GM12878 (cell line): ENCODE results near the gene IL2. TPM values are rescaled to one million over a fixed set of nuclear protein-coding genes. Genes with fewer than 3 reads are reported as not detected.

ENCODE experiments used
- ATAC-seq: fragments of 200-7000 bp; cut with Tn5 transposase; 3 replicates; pipeline ENCODE4 v1.9.1; 2020; ENCODE audit warnings: mild to moderate bottlenecking, moderate library complexity
- BruUV-seq: library from RNA; stranded (reverse); fragments of 400-500 nt; replicated peaks from 2 replicates; lab custom pipeline; 2021; lab: Mats Ljungman, UMichigan
- CTCF ChIA-PET: fragments of 300-600 bp; sonication (Branson Sonifier 250); formaldehyde crosslinking; extraction: SDS; loops from one replicate; lab custom pipeline; 2021; ENCODE audit warnings: inconsistent platforms; lab: Yijun Ruan, JAX
- POLR2A ChIA-PET: fragments of 350-600 bp; formaldehyde crosslinking; extraction: SDS; loops from one replicate; lab custom pipeline; 2021; ENCODE audit warnings: inconsistent platforms; lab: Charles Lee
- RAD21 ChIA-PET: fragments of 300-600 bp; sonication (Branson Sonifier 250); formaldehyde crosslinking; loops from one replicate; lab custom pipeline; 2023; ENCODE audit warnings: antibody characterized with exemption; ENCODE audit not compliant: unreplicated experiment; lab: Charles Lee
- SMC1A ChIA-PET: fragments of 300-600 bp; sonication (Branson Sonifier 250); formaldehyde crosslinking; loops from one replicate; lab custom pipeline; 2023; ENCODE audit not compliant: unreplicated experiment, uncharacterized antibody; lab: Charles Lee
- DNase-seq: peaks from one replicate; pipeline ENCODE4 v3.0.0-alpha.2; 2011; ENCODE audit warnings: low read depth, low spot score
- FAIRE-seq: peaks from 3 replicates; lab custom pipeline; 2011; peaks lifted over from hg19 to GRCh38; lab: Jason Lieb, UNC
- H2AFZ ChIP-seq: 2 replicates; pipeline ENCODE4 v1.6.0; 2011; ENCODE audit warnings: low read depth, low read length, control low read depth; ENCODE audit not compliant: control insufficient read depth
- H3K27ac ChIP-seq: 2 replicates; pipeline ENCODE4 v1.5.1; 2011; ENCODE audit warnings: control low read depth; ENCODE audit not compliant: control insufficient read depth, insufficient read depth
- H3K27me3 ChIP-seq, 2 experiments: replicated peaks in 1 of 2; 2 replicates each; pipeline versions ENCODE4 v1.6.0 to v1.6.1; 2011; ENCODE audit warnings: low read length in 1 of 2; ENCODE audit not compliant: control insufficient read depth in 2 of 2, insufficient read depth in 2 of 2
- H3K36me3 ChIP-seq, 2 experiments: 2 replicates each; pipeline ENCODE4 v1.5.1; 2011; ENCODE audit warnings: low read length in 1 of 2; ENCODE audit not compliant: control insufficient read depth in 2 of 2, insufficient read depth in 2 of 2
- H3K4me1 ChIP-seq: 2 replicates; pipeline ENCODE4 v1.6.1; 2011; ENCODE audit warnings: mild to moderate bottlenecking, low read length, moderate library complexity, mixed read lengths; ENCODE audit not compliant: control insufficient read depth, insufficient read depth
- H3K4me2 ChIP-seq: 2 replicates; pipeline ENCODE4 v1.6.0; 2011; ENCODE audit warnings: control low read depth; ENCODE audit not compliant: control insufficient read depth, insufficient read depth
- H3K4me3 ChIP-seq: fragments of 200-600 bp; sonication (generic); 2 replicates; pipeline ENCODE4 v1.5.1; 2016
- H3K79me2 ChIP-seq: 2 replicates; pipeline ENCODE4 v1.6.0; 2011; ENCODE audit warnings: low read length; ENCODE audit not compliant: control insufficient read depth, insufficient read depth
- H3K9ac ChIP-seq: 2 replicates; pipeline ENCODE4 v1.8.0; 2011; ENCODE audit warnings: low read length, control low read depth, mixed read lengths; ENCODE audit not compliant: control insufficient read depth, insufficient read depth
- H3K9me3 ChIP-seq: replicated peaks from 3 replicates; pipeline ENCODE4 v1.5.1; 2011; ENCODE audit warnings: mild to moderate bottlenecking, low read length; ENCODE audit not compliant: control insufficient read depth, insufficient read depth
- H4K20me1 ChIP-seq: 2 replicates; pipeline ENCODE4 v1.6.0; 2011; ENCODE audit not compliant: control insufficient read depth, insufficient read depth
- HDAC2 ChIP-seq: fragments of 200-600 bp; sonication (generic); IDR thresholded peaks from 2 replicates; pipeline ENCODE4 v1.6.1; 2017
- KLF5 ChIP-seq: fragments of 450-650 bp; IDR thresholded peaks from 2 replicates; pipeline ENCODE4 v1.6.1; 2014; ENCODE audit warnings: mild to moderate bottlenecking; ENCODE audit not compliant: partially characterized antibody
- RFX5 ChIP-seq: IDR thresholded peaks from 2 replicates; pipeline ENCODE4 v1.6.1; 2011; ENCODE audit warnings: low read depth, low read length, improper control_type of control experiment
- RUNX3 ChIP-seq: IDR thresholded peaks from 2 replicates; pipeline ENCODE4 v1.6.1; 2012; ENCODE audit warnings: low read length, inconsistent platforms
- TBL1XR1 ChIP-seq: IDR thresholded peaks from 2 replicates; pipeline ENCODE4 v1.6.1; 2012; ENCODE audit warnings: low read depth, low read length, improper control_type of control experiment
- TCF7 ChIP-seq: IDR thresholded peaks from 2 replicates; pipeline ENCODE4 v1.6.1; 2014; ENCODE audit warnings: antibody characterized with exemption, borderline replicate concordance
- ZBED1 ChIP-seq: IDR thresholded peaks from 2 replicates; pipeline ENCODE4 v1.6.1; 2016; ENCODE audit warnings: borderline replicate concordance
- ZNF207 ChIP-seq: fragments of 450-650 bp; IDR thresholded peaks from 2 replicates; pipeline ENCODE4 v1.6.1; 2014; ENCODE audit warnings: antibody characterized with exemption, mild to moderate bottlenecking, borderline replicate concordance
- WGBS: methylation state at CpG from one replicate; pipeline ENCODE4 v1.1.6; 2016; ENCODE audit warnings: low lambda C conversion rate; ENCODE audit not compliant: insufficient replicate concordance, insufficient coverage; ENCODE audit errors: missing lambda C conversion rate; 5-methylcytosine and 5-hydroxymethylcytosine counted together
- in situ Hi-C: fragments of 300-500 bp; cut with MboI; formaldehyde crosslinking; loops from 9 replicates; pipeline ENCODE4 v1.14.3; 2018; ENCODE audit warnings: mixed read lengths
- intact Hi-C: fragments of 100-400 bp; cut with micrococcal nuclease; formaldehyde crosslinking; loops from one replicate; pipeline ENCODE4 v1.14.2; 2022; ENCODE audit not compliant: unreplicated experiment
- polyA plus RNA-seq, 11 experiments: library from polyadenylated mRNA; depleted of rRNA in 4 of 11; unstranded in 6 of 11; stranded (reverse) in 5 of 11; fragments of >200 nt; fragmentation: Nextera tagmentation in 4 of 11; fragmentation: Illumina TruSeq in 1 of 11; extraction: Ambion mirVana in 4 of 11; extraction: Trizol in 1 of 11; gene quantifications; 1 replicate in 1 of 11; 2 replicates in 10 of 11; pipeline versions ENCODE4 v1.2.1 to v1.2.3, GENCODE V29; 2011 to 2016; ENCODE audit warnings: inconsistent platforms in 2 of 11, missing spikeins in 2 of 11, low read depth in 1 of 11
- total RNA-seq, 4 experiments: library from RNA; depleted of rRNA in 3 of 4; stranded (reverse); fragments of >200 nt in 3 of 4; fragmentation: Illumina TruSeq in 1 of 4; extraction: Trizol in 1 of 4; gene quantifications; 2 replicates each; pipeline versions ENCODE4 v1.2.1 to v1.2.3, GENCODE V29; 2013 to 2021
- TF ChIP-seq, protein P1 (sequence below): IDR thresholded peaks from 2 replicates; pipeline ENCODE4 v1.6.1; 2012; ENCODE audit warnings: low read depth, low read length, improper control_type of control experiment
- TF ChIP-seq, protein P2 (sequence below): fragments of 450-650 bp; IDR thresholded peaks from 2 replicates; pipeline ENCODE4 v1.6.1; 2017; ENCODE audit warnings: mild to moderate bottlenecking, moderate library complexity

IL2 gene
- total and polyA plus RNA-seq, 10 of the 15 experiments (the other 5 are each of a cell fraction or from before 2014, with no cell fraction given), result 1.2 TPM; not detected in 9

- Histone ChIP-seq H3K9me3 (no peaks in the 10 kb centered on the region), H3K79me2 (no peaks in the 10 kb centered on the region), H2AFZ (no peak overlapping the region), H3K27ac (no peak overlapping the region), H3K4me3 (no peak overlapping the region), H3K4me2 (no peak overlapping the region)
- in situ Hi-C loops, result no loop called here
- WGBS, result 9% methylated on average over 4 of the region's 4 CpGs
- FAIRE-seq, result no peak
- TF ChIP-seq TBL1XR1 (no peak), HDAC2 (no peak)
- TF ChIP-seq, all 136 proteins: peak for 0
- Histone ChIP-seq H3K36me3 (no peaks in the 10 kb centered on the region), H3K4me1 (no peaks in the 10 kb centered on the region), H3K27me3 (0 out of 4 replicates have a peak, but pooled peaks cover 0 to 4% of the 10 kb centered on the region in 2 experiments), H4K20me1 (no peaks in the 10 kb centered on the region), H3K9ac (no peak overlapping the region)
- no peak for DNase-seq
- CTCF ChIA-PET, result no interaction called here
- RAD21 ChIA-PET, result no interaction called here
- SMC1A ChIA-PET, result no interaction called here
- no peak for ATAC-seq
- POLR2A ChIA-PET, result no interaction called here
- intact Hi-C loops, result no loop called here
- no TSS peak for BruUV-seq
These were observed 44.5 kb upstream of the IL2 start for GRCh38 chr4:122500852-122501501.

DNA sequence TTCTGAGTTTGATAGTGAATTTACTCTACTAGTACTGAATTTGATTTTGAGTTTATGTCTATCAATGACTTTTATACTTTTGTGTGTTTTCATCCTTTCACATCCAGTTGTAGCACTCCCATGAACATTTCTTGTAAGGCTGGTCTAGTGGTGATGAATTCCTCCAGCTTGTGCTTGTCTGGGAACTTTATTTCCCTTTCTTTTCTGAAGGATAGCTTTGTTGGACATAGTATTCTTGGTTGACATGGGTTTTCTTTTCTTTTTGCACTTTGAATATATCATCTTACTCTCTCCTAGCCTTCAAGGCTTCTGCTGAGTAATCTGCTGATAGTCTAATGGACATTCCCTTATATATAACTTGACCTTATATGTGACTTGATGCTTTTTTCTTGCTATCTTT lies 32.5 kb upstream of the IL2 start:
- ChIA-PET SMC1A (interaction anchor here (1.2 kb wide), 1 partner anchor 34 kb away, joined by 3 read pairs; no protein-coding TSS in a partner anchor), CTCF (interaction anchor here (0.6 kb wide), 1 partner anchor 1440 kb away, joined by 3 read pairs; no protein-coding TSS in a partner anchor), RAD21 (no interaction called here), POLR2A (no interaction called here)
- Histone ChIP-seq H4K20me1 (no peaks in the 10 kb centered on the region), H3K4me2 (no peak overlapping the region), H3K27me3 (no peaks in the 10 kb centered on the region), H3K27ac (no peak overlapping the region), H3K36me3 (no peaks in the 10 kb centered on the region), H3K79me2 (no peaks in the 10 kb centered on the region), H2AFZ (no peak overlapping the region), H3K4me3 (no peak overlapping the region), H3K9ac (no peak overlapping the region), H3K9me3 (peaks cover 2% of the 10 kb centered on the region; the same call in 1 of the 3 replicates), H3K4me1 (no peaks in the 10 kb centered on the region)
- DNase-seq (no peak), FAIRE-seq (no peak), ATAC-seq (no peak)
- no peak for TF ChIP-seq TCF7
- no peak for TF ChIP-seq ZNF207
- TF ChIP-seq RUNX3, result no peak
- no peak for TF ChIP-seq KLF5
- TF ChIP-seq ZBED1, result no peak
- TF ChIP-seq RFX5, result no peak
- TF ChIP-seq, protein P1, sequence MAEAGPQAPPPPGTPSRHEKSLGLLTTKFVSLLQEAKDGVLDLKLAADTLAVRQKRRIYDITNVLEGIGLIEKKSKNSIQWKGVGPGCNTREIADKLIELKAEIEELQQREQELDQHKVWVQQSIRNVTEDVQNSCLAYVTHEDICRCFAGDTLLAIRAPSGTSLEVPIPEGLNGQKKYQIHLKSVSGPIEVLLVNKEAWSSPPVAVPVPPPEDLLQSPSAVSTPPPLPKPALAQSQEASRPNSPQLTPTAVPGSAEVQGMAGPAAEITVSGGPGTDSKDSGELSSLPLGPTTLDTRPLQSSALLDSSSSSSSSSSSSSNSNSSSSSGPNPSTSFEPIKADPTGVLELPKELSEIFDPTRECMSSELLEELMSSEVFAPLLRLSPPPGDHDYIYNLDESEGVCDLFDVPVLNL, result no peak
- TF ChIP-seq, protein P2, sequence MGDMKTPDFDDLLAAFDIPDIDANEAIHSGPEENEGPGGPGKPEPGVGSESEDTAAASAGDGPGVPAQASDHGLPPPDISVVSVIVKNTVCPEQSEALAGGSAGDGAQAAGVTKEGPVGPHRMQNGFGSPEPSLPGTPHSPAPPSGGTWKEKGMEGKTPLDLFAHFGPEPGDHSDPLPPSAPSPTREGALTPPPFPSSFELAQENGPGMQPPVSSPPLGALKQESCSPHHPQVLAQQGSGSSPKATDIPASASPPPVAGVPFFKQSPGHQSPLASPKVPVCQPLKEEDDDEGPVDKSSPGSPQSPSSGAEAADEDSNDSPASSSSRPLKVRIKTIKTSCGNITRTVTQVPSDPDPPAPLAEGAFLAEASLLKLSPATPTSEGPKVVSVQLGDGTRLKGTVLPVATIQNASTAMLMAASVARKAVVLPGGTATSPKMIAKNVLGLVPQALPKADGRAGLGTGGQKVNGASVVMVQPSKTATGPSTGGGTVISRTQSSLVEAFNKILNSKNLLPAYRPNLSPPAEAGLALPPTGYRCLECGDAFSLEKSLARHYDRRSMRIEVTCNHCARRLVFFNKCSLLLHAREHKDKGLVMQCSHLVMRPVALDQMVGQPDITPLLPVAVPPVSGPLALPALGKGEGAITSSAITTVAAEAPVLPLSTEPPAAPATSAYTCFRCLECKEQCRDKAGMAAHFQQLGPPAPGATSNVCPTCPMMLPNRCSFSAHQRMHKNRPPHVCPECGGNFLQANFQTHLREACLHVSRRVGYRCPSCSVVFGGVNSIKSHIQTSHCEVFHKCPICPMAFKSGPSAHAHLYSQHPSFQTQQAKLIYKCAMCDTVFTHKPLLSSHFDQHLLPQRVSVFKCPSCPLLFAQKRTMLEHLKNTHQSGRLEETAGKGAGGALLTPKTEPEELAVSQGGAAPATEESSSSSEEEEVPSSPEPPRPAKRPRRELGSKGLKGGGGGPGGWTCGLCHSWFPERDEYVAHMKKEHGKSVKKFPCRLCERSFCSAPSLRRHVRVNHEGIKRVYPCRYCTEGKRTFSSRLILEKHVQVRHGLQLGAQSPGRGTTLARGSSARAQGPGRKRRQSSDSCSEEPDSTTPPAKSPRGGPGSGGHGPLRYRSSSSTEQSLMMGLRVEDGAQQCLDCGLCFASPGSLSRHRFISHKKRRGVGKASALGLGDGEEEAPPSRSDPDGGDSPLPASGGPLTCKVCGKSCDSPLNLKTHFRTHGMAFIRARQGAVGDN, result no peak
- intact Hi-C loops (no loop called here), in situ Hi-C loops (no loop called here)
- no TSS peak for BruUV-seq
